Measurements from ENCODE around the gene ZMYND19. TPM values are rescaled to one million over a fixed set of nuclear protein-coding genes. Genes with fewer than 3 reads are reported as not detected.
"Not testable (repeated sequence)": the region's sequence is repeated elsewhere in the genome, so short reads cannot be mapped to it uniquely, and the experiment has no call there.

ZMYND19 gene
- total RNA-seq, 4 donors from 2014 or later, result 9.5 to 22.1 (median 11.7) TPM

DNA sequence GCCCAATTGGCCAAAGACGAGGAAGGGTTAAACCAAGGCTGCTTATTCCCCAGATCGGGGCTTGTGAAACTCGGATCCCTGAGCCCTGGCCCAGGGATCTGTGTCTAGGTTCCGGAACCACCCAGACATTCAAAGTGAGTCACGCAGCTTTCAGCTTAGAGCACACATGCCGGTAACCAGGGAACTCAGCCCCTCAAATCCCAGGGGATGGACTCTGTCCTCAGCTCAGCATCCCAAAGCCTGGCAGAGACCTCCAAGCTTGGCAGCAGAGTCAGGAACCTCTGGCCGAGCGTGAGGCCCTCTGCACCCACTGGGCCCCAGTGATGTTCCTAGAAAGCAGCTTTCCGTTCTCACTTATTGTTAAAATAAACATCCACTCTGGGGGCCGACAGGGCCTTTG is 45.2 kb downstream of the ZMYND19 start:
- TF ChIP-seq, protein P1, sequence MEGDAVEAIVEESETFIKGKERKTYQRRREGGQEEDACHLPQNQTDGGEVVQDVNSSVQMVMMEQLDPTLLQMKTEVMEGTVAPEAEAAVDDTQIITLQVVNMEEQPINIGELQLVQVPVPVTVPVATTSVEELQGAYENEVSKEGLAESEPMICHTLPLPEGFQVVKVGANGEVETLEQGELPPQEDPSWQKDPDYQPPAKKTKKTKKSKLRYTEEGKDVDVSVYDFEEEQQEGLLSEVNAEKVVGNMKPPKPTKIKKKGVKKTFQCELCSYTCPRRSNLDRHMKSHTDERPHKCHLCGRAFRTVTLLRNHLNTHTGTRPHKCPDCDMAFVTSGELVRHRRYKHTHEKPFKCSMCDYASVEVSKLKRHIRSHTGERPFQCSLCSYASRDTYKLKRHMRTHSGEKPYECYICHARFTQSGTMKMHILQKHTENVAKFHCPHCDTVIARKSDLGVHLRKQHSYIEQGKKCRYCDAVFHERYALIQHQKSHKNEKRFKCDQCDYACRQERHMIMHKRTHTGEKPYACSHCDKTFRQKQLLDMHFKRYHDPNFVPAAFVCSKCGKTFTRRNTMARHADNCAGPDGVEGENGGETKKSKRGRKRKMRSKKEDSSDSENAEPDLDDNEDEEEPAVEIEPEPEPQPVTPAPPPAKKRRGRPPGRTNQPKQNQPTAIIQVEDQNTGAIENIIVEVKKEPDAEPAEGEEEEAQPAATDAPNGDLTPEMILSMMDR (IDR thresholded peaks at IDR 0.05), result no peak
- peak; percentile 35 for ATAC-seq (ENCODE audit: low FRiP score)

DNA sequence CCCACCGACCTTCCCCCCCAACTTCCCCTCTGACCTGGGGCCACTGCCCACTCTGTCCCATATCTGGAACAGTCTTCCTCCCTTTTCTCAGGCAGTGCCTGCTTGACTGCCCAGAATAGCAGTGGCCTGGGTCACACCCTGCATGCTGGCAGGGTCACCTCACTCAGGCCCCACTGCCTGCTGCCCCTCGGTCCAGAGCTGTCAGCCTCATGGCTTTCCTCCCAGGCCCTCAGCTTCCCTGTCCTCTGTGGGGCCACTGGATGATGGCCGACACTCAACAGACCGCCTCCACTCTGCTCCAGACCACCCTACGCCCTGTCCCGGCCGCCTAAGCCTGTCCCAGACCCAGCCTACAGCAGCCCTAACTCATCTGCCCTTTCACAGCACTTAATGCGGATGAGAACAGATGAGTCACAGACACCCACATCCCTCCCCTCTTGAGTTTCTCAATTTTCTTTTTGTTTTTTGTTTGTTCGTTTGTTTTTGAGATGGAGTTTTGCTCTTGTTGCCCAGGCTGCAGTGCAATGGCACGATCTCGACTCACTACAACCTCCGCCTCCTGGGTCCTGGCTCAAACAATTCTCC is 46.0 kb downstream of the ZMYND19 start:
- ATAC-seq (ENCODE audit: low FRiP score), result peak; percentile 52

More for the DNA sequence above, 45.2 kb downstream of the ZMYND19 start:
- no peak for DNase-seq (ENCODE audit: low spot score)

DNA sequence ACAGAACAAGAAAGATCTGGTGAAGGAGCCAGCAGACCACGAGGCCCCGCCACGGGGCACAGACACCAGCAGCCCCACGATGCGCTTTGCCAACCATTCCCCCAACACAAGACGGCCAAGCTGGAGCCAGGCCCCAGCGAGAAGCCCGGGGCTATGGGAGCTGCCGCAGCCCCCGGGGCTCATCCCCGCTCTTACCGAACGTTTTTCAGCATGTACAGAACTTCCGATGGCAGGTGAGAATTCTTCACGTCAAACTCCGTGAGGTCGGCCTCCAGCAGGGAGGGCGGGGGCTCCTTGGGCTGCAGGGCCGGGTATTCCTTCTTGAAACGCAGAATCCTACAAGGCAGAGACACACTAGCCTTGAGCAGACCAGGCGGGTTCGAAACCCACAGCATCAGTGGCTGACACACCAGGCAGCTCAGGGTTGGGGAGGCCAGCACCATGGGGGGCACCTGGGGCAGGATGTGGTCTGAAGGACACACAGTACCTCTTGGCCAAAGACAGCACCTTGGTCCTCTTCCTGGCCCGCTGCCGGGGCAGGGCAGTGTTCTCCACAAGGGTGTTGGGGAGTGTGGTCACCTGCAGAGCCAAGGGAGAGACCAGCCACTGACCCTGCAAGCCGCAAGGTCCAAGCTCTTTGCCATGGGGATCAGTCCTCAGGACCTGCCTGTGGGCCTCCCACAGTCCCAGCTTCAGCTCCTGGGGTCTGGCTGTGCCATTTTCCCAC is 46.9 kb downstream of the ZMYND19 start:
- TF ChIP-seq, protein P1 (IDR thresholded peaks at IDR 0.05), result no peak
- DNase-seq (ENCODE audit: low spot score) (no peak), ATAC-seq (ENCODE audit: low FRiP score) (no peak)

More for the DNA sequence above, 46.0 kb downstream of the ZMYND19 start:
- TF ChIP-seq, protein P1 (IDR thresholded peaks at IDR 0.05), result no peak
- no peak for DNase-seq (ENCODE audit: low spot score)

DNA sequence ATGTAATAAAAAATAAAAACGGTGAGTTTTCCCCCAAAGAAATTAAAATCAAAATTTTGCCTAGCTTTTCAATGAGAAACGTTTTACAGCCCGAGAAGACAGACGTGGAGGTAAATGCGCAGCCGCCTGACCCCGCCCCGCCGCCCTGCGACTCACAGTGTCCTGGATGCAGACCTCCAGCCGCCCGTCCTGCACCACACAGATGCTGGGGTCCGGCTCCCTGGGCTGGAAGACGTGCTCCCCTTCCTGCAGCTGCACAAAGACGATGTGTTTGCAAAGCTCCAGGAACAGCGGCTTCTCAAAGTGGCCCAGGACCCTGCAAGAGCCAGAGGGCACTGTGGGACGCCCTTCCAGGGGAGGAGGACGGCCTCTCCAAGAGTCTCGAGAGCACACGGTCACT is 47.8 kb downstream of the ZMYND19 start:
- no peak for ATAC-seq (ENCODE audit: low FRiP score)
- TF ChIP-seq, protein P1 (IDR thresholded peaks at IDR 0.05), result no peak

DNA sequence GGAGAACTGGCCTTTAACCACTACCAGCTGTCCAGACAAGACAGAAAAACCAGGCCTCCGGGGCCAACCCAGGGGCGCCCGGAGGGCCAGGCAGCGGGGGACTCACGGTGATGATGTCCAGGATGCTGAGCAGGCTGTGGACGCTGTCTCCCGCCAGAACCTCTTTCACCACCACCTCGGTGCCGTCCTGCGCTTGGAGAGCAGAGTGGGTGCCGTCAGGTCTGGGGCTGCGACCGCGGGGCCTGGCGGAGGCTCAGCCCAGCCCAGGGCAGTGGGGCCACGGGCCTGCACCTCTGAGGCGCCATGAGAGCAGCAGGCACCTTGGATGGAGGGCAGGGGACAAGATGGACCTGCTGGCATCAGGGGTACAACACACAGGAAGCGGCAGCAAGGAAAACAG is 49.8 kb downstream of the ZMYND19 start:
- ATAC-seq (ENCODE audit: low FRiP score) (no peak), DNase-seq (ENCODE audit: low spot score) (no peak)
- TF ChIP-seq, protein P1 (IDR thresholded peaks at IDR 0.05), result no peak

More for the DNA sequence above, 47.8 kb downstream of the ZMYND19 start:
- DNase-seq (ENCODE audit: low spot score), result no peak

DNA sequence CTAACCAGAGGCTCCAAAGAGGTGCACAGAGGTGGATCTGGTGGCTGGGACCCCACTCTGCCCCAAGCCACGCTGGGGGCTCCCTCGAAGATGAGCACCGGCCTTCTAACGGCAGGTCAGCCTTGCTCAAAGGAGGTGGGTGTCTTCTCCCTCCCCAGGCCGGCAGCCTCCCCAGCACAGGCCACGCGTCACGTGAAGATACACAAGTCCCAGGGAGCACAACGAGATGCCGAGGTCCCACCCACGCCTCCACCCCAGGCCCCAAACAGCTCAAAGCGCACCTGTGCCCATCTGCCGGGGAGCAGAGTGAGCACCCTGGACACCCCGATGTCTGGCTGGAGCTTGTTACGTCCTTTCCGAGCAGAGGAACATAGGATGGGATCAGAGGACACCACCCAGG is 52.3 kb downstream of the ZMYND19 start:
- ATAC-seq (ENCODE audit: low FRiP score), result no peak
- DNase-seq (ENCODE audit: low spot score), result no peak
- TF ChIP-seq, protein P1 (IDR thresholded peaks at IDR 0.05), result no peak

DNA sequence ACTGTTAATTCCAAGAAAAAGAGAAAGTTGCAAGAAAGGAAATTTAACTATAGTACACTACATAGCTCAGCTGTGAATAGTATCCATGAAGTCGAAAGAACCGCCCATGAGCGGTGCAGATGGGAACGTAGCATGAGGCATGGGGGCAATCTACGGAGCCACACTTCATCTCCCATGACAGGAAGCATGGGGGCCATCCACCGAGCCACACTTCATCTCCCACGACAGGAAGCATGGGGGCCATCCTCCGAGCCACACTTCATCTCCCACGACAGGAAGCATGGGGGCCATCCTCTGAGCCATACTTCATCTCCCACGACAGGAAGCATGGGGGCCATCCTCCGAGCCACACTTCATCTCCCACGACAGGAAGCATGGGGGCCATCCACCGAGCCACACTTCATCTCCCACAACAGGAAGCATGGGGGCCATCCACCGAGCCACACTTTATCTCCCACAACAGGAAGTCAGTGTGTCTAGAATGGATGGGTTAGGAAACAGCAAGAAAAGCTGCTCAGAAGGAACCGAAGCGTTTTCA is 53.6 kb downstream of the ZMYND19 start:
- ATAC-seq (ENCODE audit: low FRiP score); DNase-seq (ENCODE audit: low spot score): not testable (repeated sequence)

All from omental fat pad (tissue), 4 donors.